GM15510 (cell line): ENCODE results near the gene FAM76B.

ENCODE experiments used
- POLR2A ChIP-seq: IDR thresholded peaks from 3 replicates; pipeline ENCODE4 v1.6.1; 2011; ENCODE audit warnings: borderline replicate concordance; ENCODE audit not compliant: insufficient read length; ENCODE audit errors: extremely low read depth

FAM76B gene

GRCh38 chr11:95796501-95796900 is 6.9 kb upstream of the FAM76B start:
- TF ChIP-seq POLR2A, result no peak

GRCh38 chr11:95795627-95796295 is 6.2 kb upstream of the FAM76B start:
- TF ChIP-seq POLR2A, result no peak

- no peak for TF ChIP-seq POLR2A
These were observed 4.5 kb upstream of the FAM76B start for GRCh38 chr11:95794086-95794485.

- no peak for TF ChIP-seq POLR2A
These were observed 3.5 kb upstream of the FAM76B start for GRCh38 chr11:95793116-95793515.

- no peak for TF ChIP-seq POLR2A
These were observed 3.1 kb upstream of the FAM76B start for GRCh38 chr11:95792700-95793099.

GRCh38 chr11:95792200-95792599 is 2.6 kb upstream of the FAM76B start:
- TF ChIP-seq POLR2A, result no peak

GRCh38 chr11:95791709-95792033 is 2.1 kb upstream of the FAM76B start:
- TF ChIP-seq POLR2A, result no peak

- TF ChIP-seq POLR2A, result peak; percentile 19
These were observed 1.5 kb upstream of the FAM76B start for GRCh38 chr11:95790933-95791708.

GRCh38 chr11:95790123-95790932 is 746 bp upstream of the FAM76B start, which contains the start of gene CEP57:
CEP57 (plus strand) TSS chr11:95790498; CDS start chr11:95790699, 201 bp downstream.
- TF ChIP-seq POLR2A, result peak; percentile 55

GRCh38 chr11:95788921-95789505 is 569 bp downstream of the FAM76B start:
- no peak for TF ChIP-seq POLR2A

- no peak for TF ChIP-seq POLR2A
These were observed 9.0 kb downstream of the FAM76B start for GRCh38 chr11:95780544-95780943.

- TF ChIP-seq POLR2A, result no peak
These were observed 10.9 kb downstream of the FAM76B start for GRCh38 chr11:95778699-95779098.

- TF ChIP-seq POLR2A, result no peak
These were observed 12.7 kb downstream of the FAM76B start for GRCh38 chr11:95776859-95777258.

- no peak for TF ChIP-seq POLR2A
These were observed 21.1 kb downstream of the FAM76B start for GRCh38 chr11:95768521-95768920.

GRCh38 chr11:95767498-95767897 is 22.1 kb downstream of the FAM76B start:
- TF ChIP-seq POLR2A, result no peak

- no peak for TF ChIP-seq POLR2A
These were observed 22.9 kb downstream of the FAM76B start for GRCh38 chr11:95766701-95767100.

GRCh38 chr11:95764267-95764898 is 25.2 kb downstream of the FAM76B start:
- TF ChIP-seq POLR2A, result no peak
